ENCODE results near the gene BRD4. TPM values are rescaled to one million over a fixed set of nuclear protein-coding genes. Genes with fewer than 3 reads are reported as not detected.
A peak's percentile ranks its signal among the peaks of the same experiment; 100 is the strongest.
"Not testable (repeated sequence)": the region's sequence is repeated elsewhere in the genome, so short reads cannot be mapped to it uniquely, and the experiment has no call there.

BRD4 gene
- polyA plus RNA-seq (ENCODE audit: insufficient read length) = 63.6 TPM
- long read RNA-seq, donor 1, transcript BRD4-206 (2 exons, 408 nt) = major isoform, 6 of 39 reads
- long read RNA-seq, donor 1, partial matches to known transcripts = 31 of 39 reads
- long read RNA-seq, donor 1, other reads (novel, unspliced or antisense) = 0 of 39 reads
- long read RNA-seq, donor 2, partial matches to known transcripts = 16 of 20 reads
- long read RNA-seq, donor 2, other reads (novel, unspliced or antisense) = 0 of 20 reads
- long read RNA-seq, donor 3, partial matches to known transcripts = 0 of 4 reads
- long read RNA-seq, donor 3, other reads (novel, unspliced or antisense) = 0 of 4 reads
- long read RNA-seq, donor 4 = 0 reads
- long read RNA-seq, donor 5, partial matches to known transcripts = 0 of 1 reads
- long read RNA-seq, donor 5, other reads (novel, unspliced or antisense) = 0 of 1 reads
- long read RNA-seq, donor 6, partial matches to known transcripts = 5 of 7 reads
- long read RNA-seq, donor 6, other reads (novel, unspliced or antisense) = 0 of 7 reads
- long read RNA-seq, donor 7, partial matches to known transcripts = 10 of 15 reads
- long read RNA-seq, donor 7, other reads (novel, unspliced or antisense) = 0 of 15 reads
- long read RNA-seq, donor 8 = 0 reads

GRCh38 chr19:15332311-15332996 lies at the start of gene BRD4:
BRD4 (minus strand) TSS chr19:15332539; CDS start chr19:15273099, 59,440 bp downstream.
- DNase-seq = no peak

- no peak for DNase-seq
These were observed 49.5 kb upstream of the BRD4 start for GRCh38 chr19:15381864-15382263.

- no peak for DNase-seq
These were observed 49.1 kb upstream of the BRD4 start for GRCh38 chr19:15381429-15381828.

GRCh38 chr19:15379999-15380647 lies 47.8 kb upstream of the BRD4 start:
- peak; percentile 42 for DNase-seq

- peak; percentile 99 for DNase-seq
These were observed 47.0 kb upstream of the BRD4 start, which contains the start of gene AKAP8 for GRCh38 chr19:15379083-15379998. AKAP8 (minus strand) TSS chr19:15379787; CDS start chr19:15379731, 56 bp downstream.

GRCh38 chr19:15378534-15379082 lies 46.3 kb upstream of the BRD4 start:
- DNase-seq = peak; percentile 34

GRCh38 chr19:15374796-15375440 lies 42.6 kb upstream of the BRD4 start:
- DNase-seq = no peak

GRCh38 chr19:15374105-15374651 lies 41.8 kb upstream of the BRD4 start:
- DNase-seq = no peak

GRCh38 chr19:15373644-15374043 lies 41.3 kb upstream of the BRD4 start:
- DNase-seq = no peak

GRCh38 chr19:15372891-15373301 lies 40.6 kb upstream of the BRD4 start:
- no peak for DNase-seq

- no peak for DNase-seq
These were observed 40.1 kb upstream of the BRD4 start for GRCh38 chr19:15372470-15372869.

GRCh38 chr19:15371786-15372380 lies 39.5 kb upstream of the BRD4 start:
- DNase-seq = no peak

- DNase-seq = no peak
These were observed 38.8 kb upstream of the BRD4 start for GRCh38 chr19:15371119-15371518.

GRCh38 chr19:15369594-15369891 lies 37.2 kb upstream of the BRD4 start:
- DNase-seq = no peak

GRCh38 chr19:15368798-15369593 lies 36.7 kb upstream of the BRD4 start:
- DNase-seq = no peak

GRCh38 chr19:15368051-15368632 lies 35.8 kb upstream of the BRD4 start:
- DNase-seq = no peak

- DNase-seq = no peak
These were observed 35.1 kb upstream of the BRD4 start for GRCh38 chr19:15367439-15367838.

- DNase-seq = no peak
These were observed 32.9 kb upstream of the BRD4 start for GRCh38 chr19:15365264-15365663.

GRCh38 chr19:15363791-15364190 lies 31.5 kb upstream of the BRD4 start:
- DNase-seq = not testable (repeated sequence)
